ENCODE data around the gene LARP1.

LARP1 gene

GRCh38 chr5:154771383-154771901 is 16.3 kb downstream of the LARP1 start:
- H3K4me1 ChIP-seq (ENCODE audit: insufficient read depth, low read length, poor library complexity, severe bottlenecking) = peaks cover 9% of the 10 kb centered on the region
- no peak overlapping the region for H3K4me3 ChIP-seq (ENCODE audit: low read length, poor library complexity, severe bottlenecking)
- no peak overlapping the region for H3K4me2 ChIP-seq (ENCODE audit: low read depth, low read length, poor library complexity, severe bottlenecking)

GRCh38 chr5:154773326-154773725 is 18.1 kb downstream of the LARP1 start:
- Histone ChIP-seq H3F3A (ENCODE audit: low read depth) (no peaks in the 10 kb centered on the region), H3K9ac (ENCODE audit: low read depth, low read length, poor library complexity, severe bottlenecking) (no peak overlapping the region), H2AFZ (ENCODE audit: low read length) (no peak overlapping the region), H3K9me2 (replicated peaks; ENCODE audit: low read depth, low read length) (no peaks in the 10 kb centered on the region), H3K4me1 (ENCODE audit: insufficient read depth, low read length, poor library complexity, severe bottlenecking) (no peaks in the 10 kb centered on the region), H3K79me2 (ENCODE audit: insufficient read depth, low read length) (peaks cover 95% of the 10 kb centered on the region), H3K4me3 (ENCODE audit: low read length, poor library complexity, severe bottlenecking) (no peak overlapping the region), H3K36me3 (ENCODE audit: insufficient read depth, low read length) (peaks cover 7% of the 10 kb centered on the region; the same call in 1 of the 2 replicates), H3K9me3 (ENCODE audit: insufficient read depth, low read depth, low read length) (no peaks in the 10 kb centered on the region), H4K20me1 (ENCODE audit: insufficient read depth, low read length, poor library complexity, severe bottlenecking) (peaks cover 73% of the 10 kb centered on the region), H3K4me2 (ENCODE audit: low read depth, low read length, poor library complexity, severe bottlenecking) (no peak overlapping the region), H3K27me3 (ENCODE audit: insufficient read depth, low read length, poor library complexity, severe bottlenecking) (no peaks in the 10 kb centered on the region)
- TF ChIP-seq CTCF (conservative IDR thresholded peaks at IDR 0.05; ENCODE audit: low read length) = no peak
- TF ChIP-seq EZH2phosphoT487 (IDR thresholded peaks at IDR 0.05; ENCODE audit: borderline replicate concordance) = no peak

More at GRCh38 chr5:154771383-154771901, 16.3 kb downstream of the LARP1 start:
- TF ChIP-seq CTCF (conservative IDR thresholded peaks at IDR 0.05; ENCODE audit: low read length) = no peak
- TF ChIP-seq EZH2phosphoT487 (IDR thresholded peaks at IDR 0.05; ENCODE audit: borderline replicate concordance) = no peak
- Histone ChIP-seq H4K20me1 (ENCODE audit: insufficient read depth, low read length, poor library complexity, severe bottlenecking) (peaks cover 83% of the 10 kb centered on the region), H3K36me3 (ENCODE audit: insufficient read depth, low read length) (peaks cover 7% of the 10 kb centered on the region; the same call in 1 of the 2 replicates), H3K27me3 (ENCODE audit: insufficient read depth, low read length, poor library complexity, severe bottlenecking) (no peaks in the 10 kb centered on the region), H3F3A (ENCODE audit: low read depth) (no peaks in the 10 kb centered on the region), H3K9me2 (replicated peaks; ENCODE audit: low read depth, low read length) (no peaks in the 10 kb centered on the region), H3K9ac (ENCODE audit: low read depth, low read length, poor library complexity, severe bottlenecking) (no peak overlapping the region), H2AFZ (ENCODE audit: low read length) (no peak overlapping the region), H3K9me3 (ENCODE audit: insufficient read depth, low read depth, low read length) (no peaks in the 10 kb centered on the region), H3K79me2 (ENCODE audit: insufficient read depth, low read length) (peaks cover 98% of the 10 kb centered on the region)

GRCh38 chr5:154776167-154776566 is 21.0 kb downstream of the LARP1 start:
- Histone ChIP-seq H3K4me3 (ENCODE audit: low read length, poor library complexity, severe bottlenecking) (no peak overlapping the region), H3K9me3 (ENCODE audit: insufficient read depth, low read depth, low read length) (no peaks in the 10 kb centered on the region), H3K79me2 (ENCODE audit: insufficient read depth, low read length) (peaks cover 97% of the 10 kb centered on the region), H4K20me1 (ENCODE audit: insufficient read depth, low read length, poor library complexity, severe bottlenecking) (peaks cover 62% of the 10 kb centered on the region), H3K4me2 (ENCODE audit: low read depth, low read length, poor library complexity, severe bottlenecking) (no peak overlapping the region), H3K27me3 (ENCODE audit: insufficient read depth, low read length, poor library complexity, severe bottlenecking) (no peaks in the 10 kb centered on the region), H3K9ac (ENCODE audit: low read depth, low read length, poor library complexity, severe bottlenecking) (no peak overlapping the region), H2AFZ (ENCODE audit: low read length) (no peak overlapping the region), H3K36me3 (ENCODE audit: insufficient read depth, low read length) (peaks cover 6% of the 10 kb centered on the region; the same call in 1 of the 2 replicates), H3K9me2 (replicated peaks; ENCODE audit: low read depth, low read length) (no peaks in the 10 kb centered on the region), H3K4me1 (ENCODE audit: insufficient read depth, low read length, poor library complexity, severe bottlenecking) (no peaks in the 10 kb centered on the region), H3F3A (ENCODE audit: low read depth) (no peaks in the 10 kb centered on the region)
- TF ChIP-seq CTCF (conservative IDR thresholded peaks at IDR 0.05; ENCODE audit: low read length) = no peak
- no peak for TF ChIP-seq EZH2phosphoT487 (IDR thresholded peaks at IDR 0.05; ENCODE audit: borderline replicate concordance)
